CD14-positive monocyte (primary cell): ENCODE results near the gene LRRTM4. TPM values are rescaled to one million over a fixed set of nuclear protein-coding genes. Genes with fewer than 3 reads are reported as not detected.
"Not testable (repeated sequence)": the region's sequence is repeated elsewhere in the genome, so short reads cannot be mapped to it uniquely, and the experiment has no call there.

Experiments
- DNase-seq, 3 donors: peaks; one replicate each; pipeline ENCODE4 v3.0.0-alpha.2; 2011 to 2022
- H2AFZ ChIP-seq: 2 replicates; pipeline ENCODE4 v1.6.0; 2012; ENCODE audit warnings: mild to moderate bottlenecking, low read depth, low read length, inconsistent platforms; ENCODE audit not compliant: insufficient read depth, poor library complexity, severe bottlenecking
- H3K27ac ChIP-seq, 2 donors: 1 replicate in 1 of 2; 2 replicates in 1 of 2; pipeline ENCODE4 v1.5.1; 2012 to 2013; ENCODE audit warnings: low read length in 2 of 2, control low read depth in 1 of 2, inconsistent platforms in 1 of 2, low read depth in 1 of 2, mild to moderate bottlenecking in 1 of 2
- H3K27me3 ChIP-seq, 2 donors: one replicate each; pipeline versions ENCODE4 v1.6.0 to v1.6.1; 2011 to 2013; ENCODE audit warnings: low read length in 2 of 2; ENCODE audit not compliant: control insufficient read depth in 2 of 2, insufficient read depth in 2 of 2
- H3K36me3 ChIP-seq, 2 donors: replicated peaks in 1 of 2; 1 replicate in 1 of 2; 2 replicates in 1 of 2; pipeline versions ENCODE4 v1.5.1 to v1.6.1; 2012 to 2013; ENCODE audit warnings: low read length in 2 of 2, control low read depth in 1 of 2, inconsistent platforms in 1 of 2, mild to moderate bottlenecking in 1 of 2; ENCODE audit not compliant: insufficient read depth in 2 of 2, control insufficient read depth in 1 of 2
- H3K4me1 ChIP-seq, 2 donors: 1 replicate in 1 of 2; 2 replicates in 1 of 2; pipeline versions ENCODE4 v1.5.1 to v1.6.1; 2012 to 2013; ENCODE audit warnings: low read length in 2 of 2, control low read depth in 1 of 2, inconsistent platforms in 1 of 2, mild to moderate bottlenecking in 1 of 2, moderate library complexity in 1 of 2; ENCODE audit not compliant: insufficient read depth in 2 of 2, control insufficient read depth in 1 of 2
- H3K4me2 ChIP-seq: replicated peaks from 2 replicates; pipeline ENCODE3; 2012; ENCODE audit warnings: low read length, moderate library complexity, mild to moderate bottlenecking; ENCODE audit not compliant: poor library complexity, severe bottlenecking; ENCODE audit errors: extremely low read depth
- H3K4me3 ChIP-seq, 3 experiments: fragments of 200-600 bp in 1 of 3; sonication (generic) in 1 of 3; replicated peaks in 1 of 3; 1 replicate in 2 of 3; 2 replicates in 1 of 3; pipeline ENCODE4 v1.5.1; 2011 to 2013; ENCODE audit warnings: low read length in 3 of 3, mild to moderate bottlenecking in 3 of 3, control low read depth in 2 of 3, low read depth in 2 of 3, inconsistent platforms in 1 of 3, moderate library complexity in 1 of 3
- H3K79me2 ChIP-seq: 2 replicates; pipeline ENCODE4 v1.6.0; 2012; ENCODE audit warnings: mild to moderate bottlenecking, control low read depth, inconsistent platforms, low read length, moderate library complexity; ENCODE audit not compliant: insufficient read depth
- H3K9ac ChIP-seq: 2 replicates; pipeline ENCODE4 v1.6.0; 2017; ENCODE audit warnings: low read length, mild to moderate bottlenecking; ENCODE audit not compliant: insufficient read depth, poor library complexity, severe bottlenecking
- H3K9me3 ChIP-seq, 2 donors: replicated peaks in 1 of 2; 1 replicate in 1 of 2; 2 replicates in 1 of 2; pipeline versions ENCODE4 v1.5.1 to v1.6.1; 2012 to 2013; ENCODE audit warnings: low read length in 2 of 2, control low read depth in 1 of 2; ENCODE audit not compliant: control insufficient read depth in 1 of 2, insufficient read depth in 1 of 2
- H4K20me1 ChIP-seq: 2 replicates; pipeline ENCODE4 v1.6.0; 2012; ENCODE audit warnings: mild to moderate bottlenecking, low read length, control low read depth, moderate library complexity; ENCODE audit not compliant: insufficient read depth
- H3K27ac Mint-ChIP-seq, 7 donors: one replicate each; pipeline ENCODE4 v1.8.0; 2020; ENCODE audit warnings: mild to moderate bottlenecking in 7 of 7, mixed read lengths in 7 of 7, moderate library complexity in 6 of 7, inconsistent platforms in 2 of 7
- H3K27me3 Mint-ChIP-seq, 3 donors: one replicate each; pipeline ENCODE4 v1.8.0; 2021 to 2022; ENCODE audit warnings: low read depth in 3 of 3, mild to moderate bottlenecking in 3 of 3, mixed read lengths in 3 of 3, moderate library complexity in 3 of 3, inconsistent platforms in 1 of 3
- H3K36me3 Mint-ChIP-seq, 2 donors: one replicate each; pipeline ENCODE4 v1.8.0; 2020; ENCODE audit warnings: mixed read lengths in 2 of 2, inconsistent platforms in 1 of 2, mild to moderate bottlenecking in 1 of 2
- H3K4me1 Mint-ChIP-seq: one replicate; pipeline ENCODE4 v1.8.0; 2020; ENCODE audit warnings: mild to moderate bottlenecking, mixed read lengths
- H3K4me3 Mint-ChIP-seq, 2 donors: one replicate each; pipeline ENCODE4 v1.8.0; 2020; ENCODE audit warnings: mild to moderate bottlenecking in 2 of 2, mixed read lengths in 2 of 2, moderate library complexity in 1 of 2
- H3K9me3 Mint-ChIP-seq, 7 donors: one replicate each; pipeline ENCODE4 v1.8.0; 2020 to 2022; ENCODE audit warnings: mixed read lengths in 7 of 7, mild to moderate bottlenecking in 6 of 7, moderate library complexity in 6 of 7, inconsistent platforms in 2 of 7
- CTCF ChIP-seq: fragments of 200-600 bp; IDR thresholded peaks from one replicate; pipeline ENCODE4 v1.8.0; 2022; ENCODE audit warnings: antibody characterized with exemption, mild to moderate bottlenecking
- WGBS: methylation state at CpG from one replicate; pipeline ENCODE4 v1.1.5; 2013; ENCODE audit warnings: missing lambda C conversion rate; ENCODE audit not compliant: insufficient coverage; 5-methylcytosine and 5-hydroxymethylcytosine counted together
- intact Hi-C, 2 donors: fragments of 100-400 bp; cut with micrococcal nuclease; formaldehyde crosslinking; loops; one replicate each; pipeline versions ENCODE4 v1.15.0 to v1.15.1; 2023
- polyA plus RNA-seq, 3 donors: library from polyadenylated mRNA; depleted of rRNA in 1 of 3; unstranded in 2 of 3; stranded (reverse) in 1 of 3; fragments of 300-500 nt in 2 of 3; fragments of >200 nt in 1 of 3; fragmentation: Illumina TruSeq in 2 of 3; gene quantifications; 1 replicate in 2 of 3; 2 replicates in 1 of 3; pipeline ENCODE4 v1.2.3, GENCODE V29; 2012 to 2021

The LRRTM4 gene
- polyA plus RNA-seq, 3 donors: not detected

GRCh38 chr2:77185052-77185451 is 337.1 kb downstream of the LRRTM4 start:
- WGBS: 92% methylated on average over 2 of the region's 3 CpGs
- peaks cover 2 to 10% (median 2%) of the 10 kb centered on the region in 7 donors for H3K9me3 Mint-ChIP-seq

GRCh38 chr2:77179297-77179696 is 342.9 kb downstream of the LRRTM4 start:
- no peaks in the 10 kb centered on the region for H3K36me3 ChIP-seq
- no peak for TF ChIP-seq CTCF
- H3K27me3 ChIP-seq: no peaks in the 10 kb centered on the region
- H3K9me3 Mint-ChIP-seq: peaks cover 2 to 12% (median 5%) of the 10 kb centered on the region in 7 donors
- no peaks in the 10 kb centered on the region for H3K27me3 Mint-ChIP-seq
- H4K20me1 ChIP-seq: no peaks in the 10 kb centered on the region
- no peaks in the 10 kb centered on the region for H3K4me1 ChIP-seq
- H3K27ac Mint-ChIP-seq: no peak overlapping the region
- no peaks in the 10 kb centered on the region for H3K79me2 ChIP-seq
- intact Hi-C loops: no loop called here
- H3K4me3 ChIP-seq: no peak overlapping the region
- no peak overlapping the region for H3K4me2 ChIP-seq
- H3K9me3 ChIP-seq: peaks cover 0 to 8% of the 10 kb centered on the region in 2 donors
- H3K36me3 Mint-ChIP-seq: no peaks in the 10 kb centered on the region
- H3K4me3 Mint-ChIP-seq: no peak overlapping the region
- H3K9ac ChIP-seq: no peak overlapping the region
- H3K27ac ChIP-seq: no peak overlapping the region
- H3K4me1 Mint-ChIP-seq: no peaks in the 10 kb centered on the region
- no peak overlapping the region for H2AFZ ChIP-seq
- DNase-seq: no peak
- 100% methylated on average over 1 of the region's 5 CpGs for WGBS

More at GRCh38 chr2:77185052-77185451, 337.1 kb downstream of the LRRTM4 start:
- H4K20me1 ChIP-seq: no peaks in the 10 kb centered on the region
- H3K4me3 ChIP-seq: no peak overlapping the region
- no peaks in the 10 kb centered on the region for H3K27me3 ChIP-seq
- no peak overlapping the region for H3K4me3 Mint-ChIP-seq
- TF ChIP-seq CTCF: no peak
- no peaks in the 10 kb centered on the region for H3K4me1 Mint-ChIP-seq
- DNase-seq: no peak
- no peaks in the 10 kb centered on the region for H3K79me2 ChIP-seq
- H3K4me1 ChIP-seq: no peaks in the 10 kb centered on the region
- H3K27me3 Mint-ChIP-seq: no peaks in the 10 kb centered on the region
- H3K4me2 ChIP-seq: no peak overlapping the region
- no peaks in the 10 kb centered on the region for H3K36me3 ChIP-seq
- H3K9me3 ChIP-seq: peaks cover 0 to 5% of the 10 kb centered on the region in 2 donors
- no peak overlapping the region for H2AFZ ChIP-seq
- intact Hi-C loops: no loop called here
- H3K36me3 Mint-ChIP-seq: no peaks in the 10 kb centered on the region
- H3K27ac Mint-ChIP-seq: no peak overlapping the region
- H3K9ac ChIP-seq: no peak overlapping the region
- H3K27ac ChIP-seq: no peak overlapping the region

- DNase-seq, H3K36me3 ChIP-seq, H3K4me1 Mint-ChIP-seq, H3K4me3 ChIP-seq, H3K36me3 Mint-ChIP-seq, H3K27me3 Mint-ChIP-seq, H3K27ac Mint-ChIP-seq, H3K9me3 ChIP-seq, H4K20me1 ChIP-seq, intact Hi-C loops, H3K27ac ChIP-seq, H2AFZ ChIP-seq, H3K4me3 Mint-ChIP-seq, H3K4me1 ChIP-seq, H3K27me3 ChIP-seq, H3K4me2 ChIP-seq, H3K79me2 ChIP-seq, H3K9ac ChIP-seq: not testable (repeated sequence)
- H3K9me3 Mint-ChIP-seq: peaks cover 0 to 11% (median 3%) of the 10 kb centered on the region in 7 donors
- 58% methylated on average over 2 of the region's 4 CpGs for WGBS
Measured at GRCh38 chr2:77175266-77175780, 346.9 kb downstream of the LRRTM4 start.
